ENCODE results near the gene RHAG. TPM values are rescaled to one million over a fixed set of nuclear protein-coding genes. Genes with fewer than 3 reads are reported as not detected.
"Not testable (repeated sequence)": the region's sequence is repeated elsewhere in the genome, so short reads cannot be mapped to it uniquely, and the experiment has no call there.

The RHAG gene
- total RNA-seq, 2 experiments from 2014 or later, result not detected

GRCh38 chr6:49633541-49633940 lies 3.1 kb downstream of the RHAG start:
- ChIA-PET CTCF (no interaction called here), POLR2A (no interaction called here)
- H3K27ac ChIP-seq (ENCODE audit: low read depth in 1 of 2, low read length in 2 of 2), result no peak overlapping the region
- no peaks in the 10 kb centered on the region for H3K27me3 ChIP-seq (ENCODE audit: control insufficient read depth in 1 of 2, insufficient read depth in 2 of 2, low read length in 2 of 2)
- peaks cover 0 to 8% of the 10 kb centered on the region in 2 experiments for H3K9me3 ChIP-seq (ENCODE audit: control insufficient read depth in 1 of 2, insufficient read depth in 1 of 2, low read length in 2 of 2)
- intact Hi-C loops (cut with DNase I, micrococcal nuclease), result no loop called here
- H3K36me3 Mint-ChIP-seq (ENCODE audit: low read depth), result no peaks in the 10 kb centered on the region
- H3K4me3 ChIP-seq (ENCODE audit: low read length), result no peak overlapping the region
- H3K4me1 ChIP-seq (ENCODE audit: insufficient read depth, low read length), result no peaks in the 10 kb centered on the region
- H3K4me1 Mint-ChIP-seq (ENCODE audit: low read depth), result no peaks in the 10 kb centered on the region
- H3K27ac Mint-ChIP-seq, result no peak overlapping the region
- no peak overlapping the region for H3K4me3 Mint-ChIP-seq
- no peaks in the 10 kb centered on the region for H3K27me3 Mint-ChIP-seq
- no peak for ATAC-seq (ENCODE audit: poor library complexity)
- TF ChIP-seq, protein P1, sequence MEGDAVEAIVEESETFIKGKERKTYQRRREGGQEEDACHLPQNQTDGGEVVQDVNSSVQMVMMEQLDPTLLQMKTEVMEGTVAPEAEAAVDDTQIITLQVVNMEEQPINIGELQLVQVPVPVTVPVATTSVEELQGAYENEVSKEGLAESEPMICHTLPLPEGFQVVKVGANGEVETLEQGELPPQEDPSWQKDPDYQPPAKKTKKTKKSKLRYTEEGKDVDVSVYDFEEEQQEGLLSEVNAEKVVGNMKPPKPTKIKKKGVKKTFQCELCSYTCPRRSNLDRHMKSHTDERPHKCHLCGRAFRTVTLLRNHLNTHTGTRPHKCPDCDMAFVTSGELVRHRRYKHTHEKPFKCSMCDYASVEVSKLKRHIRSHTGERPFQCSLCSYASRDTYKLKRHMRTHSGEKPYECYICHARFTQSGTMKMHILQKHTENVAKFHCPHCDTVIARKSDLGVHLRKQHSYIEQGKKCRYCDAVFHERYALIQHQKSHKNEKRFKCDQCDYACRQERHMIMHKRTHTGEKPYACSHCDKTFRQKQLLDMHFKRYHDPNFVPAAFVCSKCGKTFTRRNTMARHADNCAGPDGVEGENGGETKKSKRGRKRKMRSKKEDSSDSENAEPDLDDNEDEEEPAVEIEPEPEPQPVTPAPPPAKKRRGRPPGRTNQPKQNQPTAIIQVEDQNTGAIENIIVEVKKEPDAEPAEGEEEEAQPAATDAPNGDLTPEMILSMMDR (IDR thresholded peaks at IDR 0.05), result no peak
- H3K36me3 ChIP-seq (ENCODE audit: insufficient read depth, low read length), result no peaks in the 10 kb centered on the region
- DNase-seq, result no peak
- no peaks in the 10 kb centered on the region for H3K9me3 Mint-ChIP-seq

DNA sequence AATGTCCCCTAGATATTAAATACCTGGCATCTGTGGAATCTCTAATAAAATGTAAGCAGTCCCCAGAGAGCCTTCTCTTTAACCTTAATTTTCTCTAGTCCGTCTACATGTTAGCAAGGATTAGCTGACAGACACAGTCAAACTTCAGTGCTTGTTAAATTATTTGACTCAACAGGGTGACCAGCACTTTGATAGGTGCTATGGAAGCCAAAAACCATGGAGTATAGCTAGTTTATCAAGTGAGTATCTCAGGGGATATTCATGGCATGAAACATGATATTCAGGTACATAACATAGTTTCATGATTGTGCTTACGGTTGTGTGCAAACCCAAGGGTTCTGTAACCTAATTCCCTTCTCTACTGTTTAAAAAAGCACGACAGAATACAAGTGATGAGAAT lies 3.9 kb downstream of the RHAG start:
- Histone ChIP-seq H3K9me3 (ENCODE audit: control insufficient read depth in 1 of 2, insufficient read depth in 1 of 2, low read length in 2 of 2) (peaks cover 0 to 8% of the 10 kb centered on the region in 2 experiments), H3K27ac (ENCODE audit: low read depth in 1 of 2, low read length in 2 of 2) (no peak overlapping the region), H3K4me1 (ENCODE audit: insufficient read depth, low read length) (no peaks in the 10 kb centered on the region), H3K36me3 (ENCODE audit: insufficient read depth, low read length) (no peaks in the 10 kb centered on the region), H3K4me3 (ENCODE audit: low read length) (no peak overlapping the region), H3K27me3 (ENCODE audit: control insufficient read depth in 1 of 2, insufficient read depth in 2 of 2, low read length in 2 of 2) (no peaks in the 10 kb centered on the region)
- Mint-ChIP-seq H3K4me3 (no peak overlapping the region), H3K27me3 (no peaks in the 10 kb centered on the region), H3K9me3 (no peaks in the 10 kb centered on the region), H3K36me3 (ENCODE audit: low read depth) (no peaks in the 10 kb centered on the region), H3K27ac (no peak overlapping the region), H3K4me1 (ENCODE audit: low read depth) (no peaks in the 10 kb centered on the region)
- ATAC-seq (ENCODE audit: poor library complexity), result no peak
- POLR2A ChIA-PET, result no interaction called here
- CTCF ChIA-PET, result no interaction called here
- DNase-seq, result no peak
- intact Hi-C loops (cut with DNase I, micrococcal nuclease), result no loop called here
- TF ChIP-seq, protein P1 (IDR thresholded peaks at IDR 0.05), result no peak

DNA sequence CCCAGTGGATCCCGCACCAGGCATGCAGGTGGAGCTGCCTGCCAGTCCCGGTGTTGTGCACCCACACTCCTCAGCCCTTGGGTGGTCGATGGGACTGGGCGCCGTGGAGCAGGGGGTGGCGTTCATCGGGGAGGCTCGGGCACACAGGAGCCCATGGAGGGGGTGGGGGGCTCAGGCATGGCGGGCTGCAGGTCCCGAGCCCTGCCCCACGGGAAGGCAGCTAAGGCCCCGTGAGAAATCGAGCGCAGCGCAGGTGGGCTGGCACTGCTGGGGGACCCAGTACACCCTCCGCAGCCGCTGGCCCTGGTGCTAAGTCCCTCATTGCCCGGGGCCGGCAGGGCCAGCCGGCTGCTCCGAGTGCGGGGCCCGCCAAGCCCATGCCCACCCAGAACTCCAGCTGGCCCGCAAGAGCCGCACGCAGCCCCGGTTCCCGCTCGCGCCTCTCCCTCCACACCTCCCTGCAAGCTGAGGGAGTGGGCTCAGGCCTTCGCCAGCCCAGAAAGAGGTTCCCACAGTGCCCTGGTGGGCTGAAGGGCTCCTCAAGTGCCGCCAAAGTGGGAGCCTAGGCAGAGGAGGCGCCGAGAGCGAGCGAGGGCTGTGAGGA lies 7.1 kb downstream of the RHAG start:
- H3K4me1 ChIP-seq (ENCODE audit: insufficient read depth, low read length); POLR2A ChIA-PET; H3K27ac ChIP-seq (ENCODE audit: low read depth in 1 of 2, low read length in 2 of 2); intact Hi-C loops (cut with DNase I, micrococcal nuclease); H3K36me3 Mint-ChIP-seq (ENCODE audit: low read depth); H3K27me3 Mint-ChIP-seq; H3K4me3 ChIP-seq (ENCODE audit: low read length); CTCF ChIA-PET; H3K4me1 Mint-ChIP-seq (ENCODE audit: low read depth); H3K4me3 Mint-ChIP-seq; H3K27ac Mint-ChIP-seq; H3K9me3 Mint-ChIP-seq; H3K9me3 ChIP-seq (ENCODE audit: control insufficient read depth in 1 of 2, insufficient read depth in 1 of 2, low read length in 2 of 2); DNase-seq; H3K27me3 ChIP-seq (ENCODE audit: control insufficient read depth in 1 of 2, insufficient read depth in 2 of 2, low read length in 2 of 2); ATAC-seq (ENCODE audit: poor library complexity); H3K36me3 ChIP-seq (ENCODE audit: insufficient read depth, low read length): not testable (repeated sequence)

DNA sequence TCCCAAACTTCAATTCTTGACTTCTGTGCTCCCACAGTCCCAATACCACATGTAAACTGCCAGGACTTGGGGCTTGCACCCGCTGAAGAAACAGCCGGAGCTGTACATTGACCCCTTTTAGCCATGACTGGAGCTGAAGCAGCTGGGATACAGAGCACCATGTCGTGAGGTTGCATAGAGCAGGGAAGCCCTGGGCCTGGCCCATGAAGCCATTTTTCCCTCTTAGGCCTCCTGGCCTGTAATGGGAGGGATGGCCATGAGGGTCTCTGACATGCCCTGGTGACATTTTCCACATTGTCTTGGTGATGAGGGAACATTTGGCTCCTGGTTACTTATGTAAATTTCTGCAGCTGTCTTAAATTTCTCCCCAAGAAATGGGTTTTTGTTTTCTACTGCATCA lies 9.8 kb downstream of the RHAG start:
- Mint-ChIP-seq H3K36me3 (ENCODE audit: low read depth) (no peaks in the 10 kb centered on the region), H3K27me3 (no peaks in the 10 kb centered on the region), H3K4me1 (ENCODE audit: low read depth) (no peaks in the 10 kb centered on the region), H3K27ac (no peak overlapping the region), H3K4me3 (no peak overlapping the region), H3K9me3 (no peaks in the 10 kb centered on the region)
- Histone ChIP-seq H3K27ac (ENCODE audit: low read depth in 1 of 2, low read length in 2 of 2) (no peak overlapping the region), H3K4me1 (ENCODE audit: insufficient read depth, low read length) (no peaks in the 10 kb centered on the region), H3K4me3 (ENCODE audit: low read length) (no peak overlapping the region), H3K9me3 (ENCODE audit: control insufficient read depth in 1 of 2, insufficient read depth in 1 of 2, low read length in 2 of 2) (peaks cover 0 to 8% of the 10 kb centered on the region in 2 experiments), H3K36me3 (ENCODE audit: insufficient read depth, low read length) (no peaks in the 10 kb centered on the region), H3K27me3 (ENCODE audit: control insufficient read depth in 1 of 2, insufficient read depth in 2 of 2, low read length in 2 of 2) (no peaks in the 10 kb centered on the region)
- ATAC-seq (ENCODE audit: poor library complexity), result no peak
- TF ChIP-seq, protein P1 (IDR thresholded peaks at IDR 0.05), result no peak
- intact Hi-C loops (cut with DNase I, micrococcal nuclease), result no loop called here
- DNase-seq, result no peak
- CTCF ChIA-PET, result no interaction called here
- POLR2A ChIA-PET, result no interaction called here
